ENCODE data around the gene DENND5B.

The DENND5B gene

GRCh38 chr12:31590642-31591379 is at the start of gene DENND5B:
DENND5B (minus strand) TSS chr12:31591136; CDS start chr12:31590832, 304 bp downstream.
- peak within 1 kb of the TSS; percentile 75 for H3K9ac ChIP-seq (ENCODE audit: low read depth, low read length)
- H3K9me3 ChIP-seq (ENCODE audit: control insufficient read depth, insufficient read depth, low read length) = no peaks in the 10 kb centered on the region
- H3K4me3 ChIP-seq (ENCODE audit: low read depth, low read length) = peak within 1 kb of the TSS; percentile 97
- peaks cover 10% of the 10 kb centered on the region for H3K4me1 ChIP-seq (ENCODE audit: control insufficient read depth, insufficient read depth, low read length)
- H3K27me3 ChIP-seq (ENCODE audit: control insufficient read depth, insufficient read depth, low read length) = peaks cover 24% of the 10 kb centered on the region
- H3K27ac ChIP-seq (ENCODE audit: low read depth, low read length) = peak within 1 kb of the TSS; percentile 79
- H3K36me3 ChIP-seq (ENCODE audit: control insufficient read depth, insufficient read depth, low read length) = no peaks in the 10 kb centered on the region

GRCh38 chr12:31634620-31635019 is 43.7 kb upstream of the DENND5B start:
- Histone ChIP-seq H3K36me3 (ENCODE audit: control insufficient read depth, insufficient read depth, low read length) (no peaks in the 10 kb centered on the region), H3K4me3 (ENCODE audit: low read depth, low read length) (no peak overlapping the region), H3K9ac (ENCODE audit: low read depth, low read length) (no peak overlapping the region), H3K4me1 (ENCODE audit: control insufficient read depth, insufficient read depth, low read length) (0 out of 2 replicates have a peak, but pooled peaks cover 3% of the 10 kb centered on the region), H3K27ac (ENCODE audit: low read depth, low read length) (no peak overlapping the region), H3K9me3 (ENCODE audit: control insufficient read depth, insufficient read depth, low read length) (no peaks in the 10 kb centered on the region), H3K27me3 (ENCODE audit: control insufficient read depth, insufficient read depth, low read length) (no peaks in the 10 kb centered on the region)

DNA sequence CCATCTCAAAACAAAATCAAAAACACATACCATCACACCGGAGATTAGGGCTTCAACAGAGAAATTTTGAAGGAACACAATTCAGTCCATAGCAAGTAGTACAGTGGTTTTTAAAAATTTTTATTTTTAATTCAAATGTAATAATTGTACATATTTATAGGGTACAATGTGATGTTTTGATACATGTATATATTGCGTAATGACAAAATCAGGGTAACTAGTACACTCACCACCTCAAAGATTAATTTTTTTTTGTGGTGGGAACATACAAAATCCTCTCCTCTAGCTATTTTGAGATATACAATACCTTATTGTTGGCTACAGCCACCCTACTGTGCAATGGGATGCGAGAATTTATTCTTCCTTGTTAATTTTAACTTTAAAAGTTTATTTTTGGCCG is 42.5 kb upstream of the DENND5B start:
- Histone ChIP-seq H3K27me3 (ENCODE audit: control insufficient read depth, insufficient read depth, low read length) (no peaks in the 10 kb centered on the region), H3K9me3 (ENCODE audit: control insufficient read depth, insufficient read depth, low read length) (no peaks in the 10 kb centered on the region), H3K4me1 (ENCODE audit: control insufficient read depth, insufficient read depth, low read length) (0 out of 2 replicates have a peak, but pooled peaks cover 3% of the 10 kb centered on the region), H3K9ac (ENCODE audit: low read depth, low read length) (no peak overlapping the region), H3K27ac (ENCODE audit: low read depth, low read length) (no peak overlapping the region), H3K36me3 (ENCODE audit: control insufficient read depth, insufficient read depth, low read length) (no peaks in the 10 kb centered on the region), H3K4me3 (ENCODE audit: low read depth, low read length) (no peak overlapping the region)

DNA sequence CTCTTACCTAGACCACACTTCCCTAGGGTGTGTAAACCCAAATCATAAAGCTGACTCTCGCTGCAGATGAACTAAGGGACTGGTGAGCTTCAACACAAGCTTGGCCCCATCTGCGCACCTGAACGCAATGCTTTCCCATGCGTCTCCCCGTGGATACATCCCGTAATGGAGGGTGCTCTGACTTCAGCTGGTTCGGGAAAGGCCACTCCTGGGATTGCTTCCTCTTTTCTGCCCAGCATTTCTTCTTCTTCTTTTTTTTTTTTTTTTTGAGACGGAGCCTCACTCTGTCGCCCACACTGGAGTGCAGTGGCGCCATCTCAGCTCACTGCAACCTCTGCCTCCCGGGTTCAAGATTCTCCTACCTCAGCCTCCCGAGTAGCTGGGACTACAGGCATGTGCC is 40.9 kb upstream of the DENND5B start:
- H3K9me3 ChIP-seq (ENCODE audit: control insufficient read depth, insufficient read depth, low read length) = no peaks in the 10 kb centered on the region

GRCh38 chr12:31631023-31631724 is 40.2 kb upstream of the DENND5B start:
- Histone ChIP-seq H3K27me3 (ENCODE audit: control insufficient read depth, insufficient read depth, low read length) (no peaks in the 10 kb centered on the region), H3K4me1 (ENCODE audit: control insufficient read depth, insufficient read depth, low read length) (0 out of 2 replicates have a peak, but pooled peaks cover under 1% of the 10 kb centered on the region)

More for the DNA sequence above, 40.9 kb upstream of the DENND5B start:
- H3K4me3 ChIP-seq (ENCODE audit: low read depth, low read length) = no peak overlapping the region
- no peaks in the 10 kb centered on the region for H3K36me3 ChIP-seq (ENCODE audit: control insufficient read depth, insufficient read depth, low read length)
- H3K27me3 ChIP-seq (ENCODE audit: control insufficient read depth, insufficient read depth, low read length) = no peaks in the 10 kb centered on the region
- no peak overlapping the region for H3K9ac ChIP-seq (ENCODE audit: low read depth, low read length)
- H3K4me1 ChIP-seq (ENCODE audit: control insufficient read depth, insufficient read depth, low read length) = 0 out of 2 replicates have a peak, but pooled peaks cover 3% of the 10 kb centered on the region
- H3K27ac ChIP-seq (ENCODE audit: low read depth, low read length) = no peak overlapping the region

DNA sequence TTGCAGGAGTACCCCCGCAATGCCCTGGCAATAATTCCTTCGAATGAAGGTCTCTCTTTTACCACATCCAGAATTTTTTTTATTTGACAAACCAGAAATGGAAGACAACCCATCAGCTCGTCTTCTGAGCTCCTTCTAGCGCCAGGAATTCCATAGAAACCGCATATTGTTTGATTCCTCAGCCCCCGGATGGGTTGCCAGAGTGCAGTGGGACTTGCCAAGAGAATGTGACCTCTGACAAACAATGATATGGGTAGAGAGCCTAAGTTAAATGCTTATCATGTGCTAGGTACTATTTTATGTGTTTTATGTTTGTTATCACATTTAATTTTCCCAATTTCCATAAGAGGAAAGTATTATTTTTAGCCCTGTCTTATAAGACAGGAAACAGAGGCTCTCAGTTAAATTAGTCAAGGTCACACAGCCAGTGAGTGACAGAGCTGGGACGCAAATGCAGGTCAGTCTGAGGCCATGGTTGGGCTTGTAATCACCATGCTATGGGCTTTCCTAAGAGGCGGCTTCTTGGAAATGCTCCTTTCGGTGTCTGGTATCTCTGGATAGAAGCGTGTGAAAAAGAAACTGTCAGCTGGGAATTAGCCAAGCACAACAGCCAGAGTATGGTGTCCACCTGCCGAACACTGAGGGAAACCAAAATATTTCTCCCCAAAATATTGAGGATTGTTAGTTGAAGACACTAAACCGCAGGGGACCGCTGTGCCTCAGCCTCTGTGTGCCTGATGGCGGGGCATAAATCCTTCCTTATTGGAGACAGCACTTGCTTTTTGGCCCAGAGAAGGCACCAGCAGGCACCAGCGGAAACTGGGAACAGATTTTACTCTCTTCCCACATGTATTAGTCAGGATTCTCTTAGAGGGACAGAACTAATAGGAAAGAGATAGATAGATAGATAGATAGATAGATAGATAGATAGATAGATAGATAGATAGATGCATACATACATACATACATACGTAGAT is 39.1 kb upstream of the DENND5B start:
- Histone ChIP-seq H3K9ac (ENCODE audit: low read depth, low read length) (no peak overlapping the region), H3K27me3 (ENCODE audit: control insufficient read depth, insufficient read depth, low read length) (no peaks in the 10 kb centered on the region), H3K4me3 (ENCODE audit: low read depth, low read length) (no peak overlapping the region), H3K36me3 (ENCODE audit: control insufficient read depth, insufficient read depth, low read length) (no peaks in the 10 kb centered on the region), H3K9me3 (ENCODE audit: control insufficient read depth, insufficient read depth, low read length) (no peaks in the 10 kb centered on the region), H3K4me1 (ENCODE audit: control insufficient read depth, insufficient read depth, low read length) (no peaks in the 10 kb centered on the region), H3K27ac (ENCODE audit: low read depth, low read length) (no peak overlapping the region)

More at GRCh38 chr12:31631023-31631724, 40.2 kb upstream of the DENND5B start:
- no peaks in the 10 kb centered on the region for H3K9me3 ChIP-seq (ENCODE audit: control insufficient read depth, insufficient read depth, low read length)
- no peak overlapping the region for H3K27ac ChIP-seq (ENCODE audit: low read depth, low read length)
- H3K4me3 ChIP-seq (ENCODE audit: low read depth, low read length) = no peak overlapping the region
- H3K9ac ChIP-seq (ENCODE audit: low read depth, low read length) = no peak overlapping the region
- no peaks in the 10 kb centered on the region for H3K36me3 ChIP-seq (ENCODE audit: control insufficient read depth, insufficient read depth, low read length)

GRCh38 chr12:31627456-31628054 is 36.6 kb upstream of the DENND5B start:
- no peak overlapping the region for H3K9ac ChIP-seq (ENCODE audit: low read depth, low read length)
- no peak overlapping the region for H3K4me3 ChIP-seq (ENCODE audit: low read depth, low read length)
- H3K9me3 ChIP-seq (ENCODE audit: control insufficient read depth, insufficient read depth, low read length) = no peaks in the 10 kb centered on the region
- no peaks in the 10 kb centered on the region for H3K36me3 ChIP-seq (ENCODE audit: control insufficient read depth, insufficient read depth, low read length)
- H3K27ac ChIP-seq (ENCODE audit: low read depth, low read length) = no peak overlapping the region
- no peaks in the 10 kb centered on the region for H3K4me1 ChIP-seq (ENCODE audit: control insufficient read depth, insufficient read depth, low read length)
- no peaks in the 10 kb centered on the region for H3K27me3 ChIP-seq (ENCODE audit: control insufficient read depth, insufficient read depth, low read length)

GRCh38 chr12:31626270-31626995 is 35.5 kb upstream of the DENND5B start:
- H3K27ac ChIP-seq (ENCODE audit: low read depth, low read length) = no peak overlapping the region
- no peaks in the 10 kb centered on the region for H3K27me3 ChIP-seq (ENCODE audit: control insufficient read depth, insufficient read depth, low read length)
- no peaks in the 10 kb centered on the region for H3K9me3 ChIP-seq (ENCODE audit: control insufficient read depth, insufficient read depth, low read length)
- H3K4me3 ChIP-seq (ENCODE audit: low read depth, low read length) = no peak overlapping the region
- no peaks in the 10 kb centered on the region for H3K4me1 ChIP-seq (ENCODE audit: control insufficient read depth, insufficient read depth, low read length)
- H3K36me3 ChIP-seq (ENCODE audit: control insufficient read depth, insufficient read depth, low read length) = no peaks in the 10 kb centered on the region
- H3K9ac ChIP-seq (ENCODE audit: low read depth, low read length) = no peak overlapping the region

GRCh38 chr12:31622038-31622437 is 31.1 kb upstream of the DENND5B start:
- H3K9ac ChIP-seq (ENCODE audit: low read depth, low read length) = no peak overlapping the region
- no peak overlapping the region for H3K27ac ChIP-seq (ENCODE audit: low read depth, low read length)
- H3K9me3 ChIP-seq (ENCODE audit: control insufficient read depth, insufficient read depth, low read length) = no peaks in the 10 kb centered on the region
- H3K4me1 ChIP-seq (ENCODE audit: control insufficient read depth, insufficient read depth, low read length) = no peaks in the 10 kb centered on the region
- H3K36me3 ChIP-seq (ENCODE audit: control insufficient read depth, insufficient read depth, low read length) = no peaks in the 10 kb centered on the region
- H3K4me3 ChIP-seq (ENCODE audit: low read depth, low read length) = no peak overlapping the region
- no peaks in the 10 kb centered on the region for H3K27me3 ChIP-seq (ENCODE audit: control insufficient read depth, insufficient read depth, low read length)

DNA sequence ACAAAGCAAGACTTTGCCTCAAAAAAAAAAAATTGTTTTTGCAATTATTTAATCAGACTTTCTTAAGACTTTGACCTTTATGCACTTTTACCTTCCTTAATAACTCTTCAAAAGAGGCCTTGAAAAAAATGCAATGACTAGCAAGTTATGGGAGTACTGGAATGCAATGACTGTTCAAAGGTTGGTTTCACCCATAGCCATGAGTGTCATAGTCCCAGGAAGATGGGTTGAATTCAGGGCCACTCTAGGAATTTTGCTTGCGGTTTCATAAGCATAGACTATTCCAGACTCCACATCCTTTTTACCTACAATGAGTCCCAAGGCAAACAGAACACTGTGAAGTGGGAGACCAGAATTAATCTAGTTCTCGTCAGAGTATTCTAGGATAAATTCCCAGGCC is 29.4 kb upstream of the DENND5B start:
- H3K4me1 ChIP-seq (ENCODE audit: control insufficient read depth, insufficient read depth, low read length) = no peaks in the 10 kb centered on the region
- H3K27me3 ChIP-seq (ENCODE audit: control insufficient read depth, insufficient read depth, low read length) = no peaks in the 10 kb centered on the region
- no peaks in the 10 kb centered on the region for H3K9me3 ChIP-seq (ENCODE audit: control insufficient read depth, insufficient read depth, low read length)
- H3K9ac ChIP-seq (ENCODE audit: low read depth, low read length) = no peak overlapping the region
- no peaks in the 10 kb centered on the region for H3K36me3 ChIP-seq (ENCODE audit: control insufficient read depth, insufficient read depth, low read length)
- H3K4me3 ChIP-seq (ENCODE audit: low read depth, low read length) = no peak overlapping the region
- no peak overlapping the region for H3K27ac ChIP-seq (ENCODE audit: low read depth, low read length)
